Neutrophil (primary cell): ENCODE results near the gene SLC7A6OS.

Experiments
- H3K27ac ChIP-seq: fragments of 200-600 bp; sonication (generic); 2 replicates; pipeline ENCODE4 v1.5.1; 2016; ENCODE audit warnings: mild to moderate bottlenecking, moderate library complexity
- H3K27me3 ChIP-seq: fragments of 200-600 bp; sonication (generic); 2 replicates; pipeline ENCODE4 v1.6.0; 2016; ENCODE audit warnings: mild to moderate bottlenecking
- H3K36me3 ChIP-seq: fragments of 200-600 bp; sonication (generic); 2 replicates; pipeline ENCODE4 v1.5.1; 2017
- H3K4me1 ChIP-seq, 2 experiments: fragments of 200-600 bp in 1 of 2; sonication (generic) in 1 of 2; 1 replicate in 1 of 2; 2 replicates in 1 of 2; pipeline versions ENCODE4 v1.5.1 to v1.6.1; 2013 to 2016; ENCODE audit warnings: low read depth in 1 of 2, low read length in 1 of 2, mild to moderate bottlenecking in 1 of 2, moderate library complexity in 1 of 2; ENCODE audit not compliant: control insufficient read depth in 1 of 2, insufficient read depth in 1 of 2
- H3K4me3 ChIP-seq, 2 experiments: fragments of 200-600 bp in 1 of 2; sonication (generic) in 1 of 2; 1 replicate in 1 of 2; 2 replicates in 1 of 2; pipeline ENCODE4 v1.5.1; 2013 to 2016; ENCODE audit warnings: low read depth in 1 of 2, low read length in 1 of 2, mild to moderate bottlenecking in 1 of 2, moderate library complexity in 1 of 2
- H3K9me3 ChIP-seq: fragments of 200-600 bp; sonication (generic); 2 replicates; pipeline ENCODE4 v1.5.1; 2016
- TF ChIP-seq, protein P1 (sequence below): fragments of 200-600 bp; sonication (generic); IDR thresholded peaks from 2 replicates; pipeline ENCODE4 v1.5.1; 2016; ENCODE audit warnings: antibody characterized with exemption

The SLC7A6OS gene

DNA sequence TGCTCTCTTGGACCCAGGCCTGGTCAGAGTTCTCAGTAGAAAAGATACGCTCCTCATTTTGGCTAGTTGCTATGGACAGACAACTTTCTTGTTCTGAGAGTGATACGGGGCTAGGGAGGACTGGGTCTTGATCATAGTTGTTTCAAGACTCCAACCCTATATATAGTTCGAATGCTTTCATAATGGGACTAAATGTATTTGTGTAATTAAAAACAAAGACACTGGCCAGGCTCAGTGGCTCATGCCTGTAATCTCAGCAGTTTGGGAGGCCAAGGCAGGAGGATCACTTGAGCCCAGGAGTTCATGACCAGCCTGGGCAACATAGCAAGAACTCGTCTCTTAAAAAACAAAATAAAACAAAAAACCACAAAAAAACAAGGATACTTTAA, 28.7 kb downstream of the SLC7A6OS start:
- H3K36me3 ChIP-seq: no peaks in the 10 kb centered on the region
- H3K27ac ChIP-seq: no peak overlapping the region
- no peak overlapping the region for H3K4me3 ChIP-seq
- H3K4me1 ChIP-seq: peaks cover 43 to 46% of the 10 kb centered on the region in 2 experiments
- no peaks in the 10 kb centered on the region for H3K27me3 ChIP-seq
- TF ChIP-seq, protein P1, sequence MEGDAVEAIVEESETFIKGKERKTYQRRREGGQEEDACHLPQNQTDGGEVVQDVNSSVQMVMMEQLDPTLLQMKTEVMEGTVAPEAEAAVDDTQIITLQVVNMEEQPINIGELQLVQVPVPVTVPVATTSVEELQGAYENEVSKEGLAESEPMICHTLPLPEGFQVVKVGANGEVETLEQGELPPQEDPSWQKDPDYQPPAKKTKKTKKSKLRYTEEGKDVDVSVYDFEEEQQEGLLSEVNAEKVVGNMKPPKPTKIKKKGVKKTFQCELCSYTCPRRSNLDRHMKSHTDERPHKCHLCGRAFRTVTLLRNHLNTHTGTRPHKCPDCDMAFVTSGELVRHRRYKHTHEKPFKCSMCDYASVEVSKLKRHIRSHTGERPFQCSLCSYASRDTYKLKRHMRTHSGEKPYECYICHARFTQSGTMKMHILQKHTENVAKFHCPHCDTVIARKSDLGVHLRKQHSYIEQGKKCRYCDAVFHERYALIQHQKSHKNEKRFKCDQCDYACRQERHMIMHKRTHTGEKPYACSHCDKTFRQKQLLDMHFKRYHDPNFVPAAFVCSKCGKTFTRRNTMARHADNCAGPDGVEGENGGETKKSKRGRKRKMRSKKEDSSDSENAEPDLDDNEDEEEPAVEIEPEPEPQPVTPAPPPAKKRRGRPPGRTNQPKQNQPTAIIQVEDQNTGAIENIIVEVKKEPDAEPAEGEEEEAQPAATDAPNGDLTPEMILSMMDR: no peak
- H3K9me3 ChIP-seq: no peaks in the 10 kb centered on the region

DNA sequence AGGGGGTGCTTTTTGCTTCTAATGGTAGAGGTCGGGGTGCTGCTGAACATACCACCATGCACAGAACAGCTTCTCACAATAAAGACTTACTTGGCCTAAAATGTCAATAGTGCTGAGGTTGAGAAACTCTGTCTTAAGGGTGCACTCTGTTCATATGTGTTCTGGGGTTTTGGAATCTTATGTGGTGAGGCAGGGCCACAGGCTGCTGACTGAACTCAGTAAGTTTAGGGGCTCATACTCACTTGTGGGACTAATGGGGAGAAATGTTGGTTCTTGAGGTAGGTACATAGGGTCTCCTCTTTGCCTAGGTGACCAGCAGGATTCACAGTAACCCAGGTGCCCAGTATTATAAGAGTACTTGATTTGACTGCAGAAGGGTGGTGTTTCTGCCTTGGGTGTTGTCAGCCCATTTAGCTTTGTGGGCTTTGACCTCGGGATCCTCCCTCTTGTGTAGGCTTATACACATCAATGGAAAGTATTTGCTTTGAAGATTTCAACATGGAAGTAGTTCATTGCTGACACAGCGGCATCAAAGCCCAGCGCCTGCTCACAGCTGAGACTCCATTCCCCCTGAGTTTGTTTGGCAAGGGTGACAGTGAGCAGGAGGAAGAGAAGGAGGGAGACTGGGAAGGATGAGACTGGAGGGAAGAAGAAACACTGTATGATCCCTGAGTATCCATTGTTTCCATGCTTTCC, 29.2 kb downstream of the SLC7A6OS start:
- TF ChIP-seq, protein P1: no peak
- Histone ChIP-seq H3K9me3 (no peaks in the 10 kb centered on the region), H3K36me3 (no peaks in the 10 kb centered on the region), H3K27ac (no peak overlapping the region), H3K27me3 (no peaks in the 10 kb centered on the region), H3K4me3 (no peak overlapping the region), H3K4me1 (peaks cover 39 to 41% of the 10 kb centered on the region in 2 experiments)

DNA sequence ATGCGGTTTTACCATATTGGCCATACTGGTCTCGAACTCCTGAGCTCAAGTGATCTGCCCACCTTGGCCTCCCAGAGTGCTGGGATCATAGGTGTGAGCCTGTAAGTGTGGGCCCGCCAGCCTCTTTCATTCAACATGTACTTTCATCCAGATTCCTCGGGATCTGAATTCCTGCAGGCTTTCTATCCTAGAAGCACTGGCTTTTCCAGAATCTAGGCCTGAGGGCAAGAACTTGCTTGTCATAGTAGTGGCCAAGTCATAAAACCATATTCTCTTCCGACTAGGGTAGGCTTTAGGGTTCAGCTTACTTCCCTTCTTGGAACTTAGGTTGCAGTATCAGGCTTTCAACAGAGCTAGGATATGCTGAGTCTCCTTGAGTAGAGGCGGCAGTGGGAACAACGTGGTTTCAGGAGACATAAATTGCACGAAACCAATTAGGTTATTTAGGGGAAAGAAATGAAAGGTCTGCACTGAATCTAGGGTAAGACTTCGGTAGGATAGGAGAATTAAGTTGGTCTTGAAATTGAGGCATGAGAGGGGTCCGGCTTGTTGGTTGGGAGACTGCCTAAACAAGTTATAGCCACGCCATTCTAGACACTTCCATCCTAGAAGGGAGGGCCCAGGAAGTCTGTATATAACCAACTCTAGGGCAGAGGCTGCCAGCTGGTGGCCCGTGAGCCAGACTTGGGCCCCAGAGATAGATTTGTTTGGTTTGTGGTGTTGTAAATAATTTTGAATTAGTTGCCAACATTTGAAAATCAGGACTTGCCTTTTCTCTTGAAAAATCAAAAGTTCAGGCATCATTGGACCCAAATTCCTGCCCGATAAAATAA, 30.8 kb downstream of the SLC7A6OS start:
- H3K27ac ChIP-seq: no peak overlapping the region
- H3K27me3 ChIP-seq: no peaks in the 10 kb centered on the region
- H3K4me1 ChIP-seq: peaks cover 23 to 25% of the 10 kb centered on the region in 2 experiments
- no peaks in the 10 kb centered on the region for H3K9me3 ChIP-seq
- no peak overlapping the region for H3K4me3 ChIP-seq
- TF ChIP-seq, protein P1: no peak
- no peaks in the 10 kb centered on the region for H3K36me3 ChIP-seq

DNA sequence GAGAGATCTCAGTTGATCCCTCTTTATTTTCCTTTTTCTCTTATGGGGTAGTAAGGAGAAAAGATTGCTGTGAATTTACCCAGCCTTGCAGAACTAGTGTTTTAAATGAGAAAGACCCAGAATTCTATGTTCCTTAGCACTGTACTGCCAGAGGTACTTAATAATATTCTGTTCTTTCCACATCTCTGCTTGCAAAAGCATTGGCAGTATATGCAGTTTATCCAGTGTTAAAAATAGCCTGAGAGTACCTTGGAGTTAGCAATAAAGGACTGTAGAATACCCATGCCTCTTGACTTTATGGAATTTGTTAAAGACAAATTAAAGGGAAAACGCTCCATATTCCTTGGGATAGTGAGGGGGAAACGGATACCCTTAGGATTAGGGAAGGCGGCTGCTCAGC, 34.5 kb downstream of the SLC7A6OS start:
- H3K9me3 ChIP-seq: no peaks in the 10 kb centered on the region
- TF ChIP-seq, protein P1: no peak
- H3K4me3 ChIP-seq: no peak overlapping the region
- H3K4me1 ChIP-seq: peaks cover 0 to 4% of the 10 kb centered on the region in 2 experiments
- no peaks in the 10 kb centered on the region for H3K36me3 ChIP-seq
- H3K27me3 ChIP-seq: no peaks in the 10 kb centered on the region
- no peak overlapping the region for H3K27ac ChIP-seq

DNA sequence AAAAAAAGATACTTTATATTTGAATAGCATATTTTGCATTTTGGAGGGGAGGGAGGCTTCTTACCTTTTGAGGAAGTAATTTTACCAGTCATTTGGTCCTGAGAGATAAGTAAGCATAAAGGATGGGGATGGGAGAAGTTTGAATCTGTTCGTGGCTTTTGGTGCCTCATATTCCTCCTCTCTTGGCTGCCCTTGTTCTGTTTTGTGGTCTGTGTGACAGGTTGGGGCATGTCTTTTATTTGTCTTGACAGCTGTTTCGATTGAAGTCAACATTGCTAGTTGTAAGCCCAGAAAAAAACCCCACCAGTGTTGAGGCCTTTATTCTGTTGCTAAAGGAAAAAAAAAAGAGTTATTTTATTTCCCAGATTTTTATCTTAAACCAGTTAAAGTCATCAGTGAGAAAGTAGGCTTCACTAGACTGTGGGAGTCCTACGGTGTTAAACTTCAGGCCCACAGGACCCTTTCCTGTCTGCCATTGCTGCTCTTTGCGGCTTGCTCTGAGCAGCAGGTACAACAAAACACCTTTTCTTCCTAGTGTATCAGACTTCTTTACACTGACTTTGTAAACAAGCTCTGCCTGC, 35.0 kb downstream of the SLC7A6OS start:
- Histone ChIP-seq H3K9me3 (no peaks in the 10 kb centered on the region), H3K4me1 (peaks cover 0 to 4% of the 10 kb centered on the region in 2 experiments), H3K27ac (no peak overlapping the region), H3K27me3 (no peaks in the 10 kb centered on the region), H3K4me3 (no peak overlapping the region), H3K36me3 (no peaks in the 10 kb centered on the region)
- TF ChIP-seq, protein P1: no peak
